Large intestine (tissue), 3 donors: Measurements from ENCODE around the gene OXSR1. TPM values are rescaled to one million over a fixed set of nuclear protein-coding genes. Genes with fewer than 3 reads are reported as not detected.

Experiments
- DNase-seq, 2 donors: peaks; one replicate each; pipeline versions ENCODE4 v3.0.0 to v3.0.0-alpha.2; 2013
- H3K27ac ChIP-seq: one replicate; pipeline ENCODE4 v1.5.1; 2013; ENCODE audit warnings: low read length
- H3K27me3 ChIP-seq: 2 replicates; pipeline ENCODE4 v1.6.1; 2013; ENCODE audit warnings: low read length; ENCODE audit not compliant: control insufficient read depth, insufficient read depth
- H3K36me3 ChIP-seq: 2 replicates; pipeline ENCODE4 v1.6.1; 2013; ENCODE audit warnings: low read length; ENCODE audit not compliant: control insufficient read depth, insufficient read depth
- H3K4me1 ChIP-seq: one replicate; pipeline ENCODE4 v1.6.1; 2013; ENCODE audit warnings: low read length; ENCODE audit not compliant: control insufficient read depth, insufficient read depth
- H3K4me3 ChIP-seq: one replicate; pipeline ENCODE4 v1.5.1; 2013; ENCODE audit warnings: low read length
- H3K9me3 ChIP-seq: one replicate; pipeline ENCODE4 v1.6.1; 2013; ENCODE audit warnings: mild to moderate bottlenecking, low read depth, low read length, moderate library complexity; ENCODE audit not compliant: control insufficient read depth
- WGBS: methylation state at CpG from one replicate; pipeline ENCODE4 v1.1.5; 2013; ENCODE audit warnings: low lambda C conversion rate; ENCODE audit not compliant: insufficient coverage; 5-methylcytosine and 5-hydroxymethylcytosine counted together
- polyA plus RNA-seq: library from polyadenylated mRNA; unstranded; fragments of 120-200 nt; gene quantifications from one replicate; pipeline ENCODE4 v1.2.1, GENCODE V29; 2013

OXSR1 gene
- polyA plus RNA-seq, 1 donor, result 30.4 TPM

GRCh38 chr3:38142959-38143358 lies 22.4 kb upstream of the OXSR1 start:
- Histone ChIP-seq H3K27ac (no peak overlapping the region), H3K27me3 (no peaks in the 10 kb centered on the region), H3K4me3 (no peak overlapping the region), H3K9me3 (no peaks in the 10 kb centered on the region), H3K36me3 (peaks cover 20% of the 10 kb centered on the region), H3K4me1 (peaks cover 10% of the 10 kb centered on the region)
- no CpG with 5 or more reads among the region's 1 CpG for WGBS
- no peak for DNase-seq

- no peak for DNase-seq
- Histone ChIP-seq H3K9me3 (no peaks in the 10 kb centered on the region), H3K27ac (no peak overlapping the region), H3K4me1 (peaks cover 8% of the 10 kb centered on the region), H3K36me3 (peaks cover 20% of the 10 kb centered on the region), H3K4me3 (no peak overlapping the region), H3K27me3 (no peaks in the 10 kb centered on the region)
- WGBS, result no CpG with 5 or more reads among the region's 3 CpGs
These were observed 21.8 kb upstream of the OXSR1 start for GRCh38 chr3:38143511-38143910.

GRCh38 chr3:38146504-38146903 lies 18.8 kb upstream of the OXSR1 start:
- 92% methylated on average over 2 of the region's 2 CpGs for WGBS
- H3K27me3 ChIP-seq, result no peaks in the 10 kb centered on the region
- H3K4me1 ChIP-seq, result no peaks in the 10 kb centered on the region
- H3K36me3 ChIP-seq, result peaks cover 10% of the 10 kb centered on the region
- no peak overlapping the region for H3K4me3 ChIP-seq
- H3K9me3 ChIP-seq, result no peaks in the 10 kb centered on the region
- no peak for DNase-seq
- no peak overlapping the region for H3K27ac ChIP-seq

- no peak overlapping the region for H3K27ac ChIP-seq
- no peak overlapping the region for H3K4me3 ChIP-seq
- no peaks in the 10 kb centered on the region for H3K9me3 ChIP-seq
- DNase-seq, result no peak
- no peaks in the 10 kb centered on the region for H3K4me1 ChIP-seq
- H3K36me3 ChIP-seq, result peaks cover 3% of the 10 kb centered on the region
- no peaks in the 10 kb centered on the region for H3K27me3 ChIP-seq
- 100% methylated on average over 3 of the region's 3 CpGs for WGBS
These were observed 17.9 kb upstream of the OXSR1 start for GRCh38 chr3:38147421-38147820.

GRCh38 chr3:38148311-38148882 lies 16.9 kb upstream of the OXSR1 start:
- WGBS, result no CpG with 5 or more reads among the region's 5 CpGs
- Histone ChIP-seq H3K27me3 (no peaks in the 10 kb centered on the region), H3K27ac (no peak overlapping the region), H3K9me3 (no peaks in the 10 kb centered on the region), H3K36me3 (no peaks in the 10 kb centered on the region), H3K4me1 (no peaks in the 10 kb centered on the region), H3K4me3 (no peak overlapping the region)
- no peak for DNase-seq

- H3K9me3 ChIP-seq, result no peaks in the 10 kb centered on the region
- no peaks in the 10 kb centered on the region for H3K36me3 ChIP-seq
- DNase-seq, result no peak
- no peak overlapping the region for H3K27ac ChIP-seq
- H3K4me3 ChIP-seq, result no peak overlapping the region
- no peaks in the 10 kb centered on the region for H3K4me1 ChIP-seq
- H3K27me3 ChIP-seq, result no peaks in the 10 kb centered on the region
- 80% methylated on average over 1 of the region's 3 CpGs for WGBS
These were observed 15.6 kb upstream of the OXSR1 start for GRCh38 chr3:38149708-38150107.

- H3K27me3 ChIP-seq, result no peaks in the 10 kb centered on the region
- H3K36me3 ChIP-seq, result no peaks in the 10 kb centered on the region
- no peak for DNase-seq
- no peaks in the 10 kb centered on the region for H3K9me3 ChIP-seq
- H3K27ac ChIP-seq, result no peak overlapping the region
- no peaks in the 10 kb centered on the region for H3K4me1 ChIP-seq
- WGBS, result no CpG with 5 or more reads among the region's 3 CpGs
- H3K4me3 ChIP-seq, result no peak overlapping the region
These were observed 14.4 kb upstream of the OXSR1 start for GRCh38 chr3:38150780-38151528.

- no CpG with 5 or more reads among the region's 3 CpGs for WGBS
- Histone ChIP-seq H3K4me3 (no peak overlapping the region), H3K27me3 (no peaks in the 10 kb centered on the region), H3K4me1 (no peaks in the 10 kb centered on the region), H3K36me3 (no peaks in the 10 kb centered on the region), H3K9me3 (no peaks in the 10 kb centered on the region), H3K27ac (no peak overlapping the region)
- DNase-seq, result peak in 1 of 2 donors; percentile 39
These were observed 13.6 kb upstream of the OXSR1 start for GRCh38 chr3:38151667-38152265.

- no peak for DNase-seq
- H3K27me3 ChIP-seq, result no peaks in the 10 kb centered on the region
- WGBS, result no CpG with 5 or more reads among the region's 2 CpGs
- H3K9me3 ChIP-seq, result no peaks in the 10 kb centered on the region
- no peaks in the 10 kb centered on the region for H3K4me1 ChIP-seq
- H3K4me3 ChIP-seq, result no peak overlapping the region
- no peak overlapping the region for H3K27ac ChIP-seq
- no peaks in the 10 kb centered on the region for H3K36me3 ChIP-seq
These were observed 12.7 kb upstream of the OXSR1 start for GRCh38 chr3:38152609-38153008.

- H3K27me3 ChIP-seq, result no peaks in the 10 kb centered on the region
- no peaks in the 10 kb centered on the region for H3K9me3 ChIP-seq
- no peak overlapping the region for H3K27ac ChIP-seq
- H3K36me3 ChIP-seq, result no peaks in the 10 kb centered on the region
- H3K4me3 ChIP-seq, result no peak overlapping the region
- no CpG with 5 or more reads among the region's 2 CpGs for WGBS
- DNase-seq, result no peak
- H3K4me1 ChIP-seq, result no peaks in the 10 kb centered on the region
These were observed 12.1 kb upstream of the OXSR1 start for GRCh38 chr3:38153221-38153620.
